GM12801 (cell line): ENCODE results near the gene TNS4.

Source experiments
- CTCF ChIP-seq: IDR thresholded peaks from one replicate; pipeline ENCODE4 v1.5.1; 2011; ENCODE audit warnings: control low read depth; ENCODE audit not compliant: insufficient read length; ENCODE audit errors: extremely low read depth

Gene TNS4

GRCh38 chr17:40491486-40491885, 9.9 kb downstream of the TNS4 start:
- no peak for TF ChIP-seq CTCF

GRCh38 chr17:40490982-40491381, 10.4 kb downstream of the TNS4 start:
- no peak for TF ChIP-seq CTCF

GRCh38 chr17:40490289-40490853, 11.1 kb downstream of the TNS4 start:
- TF ChIP-seq CTCF, result no peak

GRCh38 chr17:40487371-40488020, 13.9 kb downstream of the TNS4 start:
- TF ChIP-seq CTCF, result no peak

GRCh38 chr17:40486522-40487370, 14.7 kb downstream of the TNS4 start:
- TF ChIP-seq CTCF, result no peak

- no peak for TF ChIP-seq CTCF
Observed at GRCh38 chr17:40485851-40486521, 15.4 kb downstream of the TNS4 start.

GRCh38 chr17:40484973-40485530, 16.4 kb downstream of the TNS4 start:
- no peak for TF ChIP-seq CTCF
